GM19467 (cell line): ENCODE measurements around the gene SLC28A1.
"Not testable (repeated sequence)": the region's sequence is repeated elsewhere in the genome, so short reads cannot be mapped to it uniquely, and the experiment has no call there.

ENCODE experiments used
- ATAC-seq: cut with Tn5 transposase; IDR thresholded peaks from one replicate; pipeline ENCODE4 v1.9.1; 2021; ENCODE audit warnings: mild to moderate bottlenecking, moderate library complexity; ENCODE audit not compliant: unreplicated experiment

SLC28A1 gene

DNA sequence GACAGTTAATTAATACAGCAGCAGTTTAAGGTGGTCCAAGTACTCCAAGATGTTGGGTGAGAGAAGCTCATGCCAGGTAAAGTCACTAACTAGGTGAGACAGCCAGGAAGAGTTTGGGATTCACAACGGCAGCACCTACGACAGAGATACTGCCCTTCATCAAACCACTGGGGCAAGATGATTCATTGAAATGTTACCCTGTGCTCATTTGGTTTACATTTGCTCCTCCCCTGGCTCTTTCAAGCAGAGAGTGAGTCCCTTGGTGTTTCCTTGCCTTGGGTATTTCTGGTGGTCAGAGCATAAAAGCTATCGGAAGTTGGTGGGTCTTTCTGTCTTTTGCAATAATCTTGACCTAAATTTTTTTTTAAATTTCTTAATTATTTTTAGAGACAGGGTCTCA, 77.2 kb downstream of the SLC28A1 start:
- no peak for ATAC-seq

DNA sequence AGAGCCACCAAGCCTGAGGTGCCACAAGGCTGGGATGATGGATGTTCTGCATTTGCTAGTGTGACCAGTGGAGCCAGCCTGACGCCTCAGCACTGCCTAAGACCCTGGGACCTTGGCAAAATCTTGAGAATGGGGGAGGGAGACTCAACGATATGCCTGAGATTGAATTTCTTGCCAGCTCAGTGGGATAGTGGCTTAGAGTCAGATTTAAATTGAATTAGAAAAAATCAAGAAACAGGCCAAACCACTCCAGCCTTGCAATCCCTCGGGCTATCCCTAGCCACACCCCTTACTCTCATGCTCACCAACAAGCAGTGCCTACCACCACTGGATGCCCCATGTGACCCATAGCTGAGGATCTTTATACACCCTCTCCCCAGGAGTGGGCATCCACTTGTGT, 78.5 kb downstream of the SLC28A1 start:
- no peak for ATAC-seq

- ATAC-seq, result no peak
These were observed 82.9 kb downstream of the SLC28A1 start for GRCh38 chr15:84967380-84967779.

- ATAC-seq, result no peak
These were observed 83.8 kb downstream of the SLC28A1 start for GRCh38 chr15:84968301-84968700.

GRCh38 chr15:84969257-84969656, 84.8 kb downstream of the SLC28A1 start:
- no peak for ATAC-seq

- ATAC-seq, result no peak
These were observed 86.4 kb downstream of the SLC28A1 start for GRCh38 chr15:84970843-84971242.

DNA sequence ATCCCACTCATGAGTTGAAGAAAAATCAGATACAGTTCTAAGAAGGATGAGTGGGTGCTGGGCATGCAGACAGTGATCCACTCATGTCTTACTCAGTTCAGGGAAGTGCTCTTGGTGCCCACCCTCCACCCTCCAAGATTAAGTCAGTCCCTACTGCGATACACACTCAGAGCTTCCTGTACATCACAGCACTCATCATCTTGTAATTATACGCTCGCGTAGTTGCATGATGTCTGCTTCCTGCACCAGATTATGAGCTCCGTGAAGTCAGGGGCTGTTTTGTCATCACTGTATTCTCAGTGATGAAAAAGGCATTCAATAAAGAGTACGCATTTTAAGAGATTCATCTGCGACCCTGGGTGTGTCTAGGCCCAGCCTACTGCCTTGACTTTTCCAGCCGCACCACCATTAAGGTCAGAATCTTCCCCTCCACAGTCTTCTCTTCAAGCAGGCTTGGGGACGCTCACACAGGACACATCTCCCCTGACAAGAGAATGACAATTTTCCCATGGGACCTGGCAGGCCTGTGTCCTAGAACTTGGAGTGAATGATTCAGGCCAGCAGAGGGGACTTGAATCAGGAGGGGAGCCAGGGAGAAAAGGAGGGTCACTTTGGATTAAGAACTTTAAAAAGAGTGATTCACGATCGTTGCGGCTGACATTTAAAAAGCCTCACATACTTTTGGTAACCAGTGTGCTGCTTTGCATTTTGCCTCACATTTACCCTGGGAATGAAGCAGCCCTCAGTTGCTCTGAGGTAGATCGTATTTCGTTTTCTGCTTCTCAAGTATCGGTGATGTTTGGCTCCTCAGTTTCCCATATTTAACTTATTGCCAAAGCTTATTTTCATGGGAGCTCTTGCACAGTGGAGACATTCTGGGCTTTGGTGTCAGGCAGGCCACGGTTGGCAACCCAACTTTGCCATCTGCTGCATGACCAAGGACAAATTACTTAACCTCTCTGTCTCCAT, 89.3 kb downstream of the SLC28A1 start:
- ATAC-seq, result no peak

GRCh38 chr15:84975871-84976351, 91.4 kb downstream of the SLC28A1 start:
- no peak for ATAC-seq

DNA sequence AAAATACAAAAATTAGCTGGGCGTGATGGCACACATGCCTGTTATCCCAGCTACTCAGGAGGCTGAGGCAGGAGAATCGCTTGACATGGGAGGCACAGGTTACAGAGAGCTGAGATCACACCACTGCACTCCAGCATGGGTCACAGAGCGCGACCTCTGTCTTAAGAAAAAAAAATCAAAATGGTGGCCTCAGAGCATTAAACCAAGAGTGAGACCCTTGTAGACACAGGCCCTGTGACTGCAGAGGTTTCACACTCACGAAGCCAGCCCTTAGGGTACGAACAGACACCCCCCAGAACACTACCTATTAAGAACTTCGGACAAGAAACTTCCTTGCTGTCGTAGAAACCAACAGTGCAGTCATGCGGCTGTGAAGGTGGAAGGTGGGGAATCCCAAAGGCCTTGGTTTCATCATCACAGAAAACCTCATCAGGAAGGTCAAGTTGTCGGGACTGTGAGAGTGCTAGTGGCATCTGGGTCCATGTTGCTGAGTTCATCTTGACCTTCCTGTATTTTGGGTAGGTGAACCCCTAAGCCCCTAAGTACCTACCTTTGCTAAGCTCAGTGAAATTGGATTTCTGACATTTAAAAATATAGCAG, 92.4 kb downstream of the SLC28A1 start:
- ATAC-seq, result no peak

DNA sequence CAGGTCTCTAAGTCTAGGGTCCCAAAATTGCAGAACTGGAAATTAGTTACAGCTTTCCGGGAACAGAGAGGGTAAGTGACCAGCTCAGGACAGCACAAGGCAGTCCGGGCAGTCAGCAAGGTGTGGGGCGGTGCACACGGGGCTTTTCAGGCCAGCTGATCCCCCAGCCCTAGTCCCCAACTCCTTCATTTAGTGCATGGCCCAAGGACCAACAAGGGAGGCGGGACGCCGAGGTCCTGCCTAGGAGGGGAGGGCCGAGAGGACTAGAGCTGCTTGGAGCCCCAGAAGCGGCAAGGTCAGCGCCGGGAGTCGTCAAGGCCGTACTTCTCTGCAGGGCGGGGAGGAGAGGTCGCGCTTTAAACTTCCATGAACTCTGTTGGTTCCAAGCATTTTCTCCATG, 95.2 kb downstream of the SLC28A1 start:
- ATAC-seq, result no peak

GRCh38 chr15:84980196-84981053, 96.0 kb downstream of the SLC28A1 start:
- ATAC-seq, result peak; percentile 52

- peak; percentile 55 for ATAC-seq
These were observed 96.7 kb downstream of the SLC28A1 start for GRCh38 chr15:84981054-84981710.

GRCh38 chr15:84981711-84982300, 97.3 kb downstream of the SLC28A1 start, which contains the start of gene PDE8A:
TSS of gene PDE8A (plus strand) at chr15:84981856. CDS start at chr15:84982163, 307 bp downstream.
- peak; percentile 20 for ATAC-seq

- ATAC-seq, result no peak
These were observed 97.9 kb downstream of the SLC28A1 start for GRCh38 chr15:84982301-84982920.

DNA sequence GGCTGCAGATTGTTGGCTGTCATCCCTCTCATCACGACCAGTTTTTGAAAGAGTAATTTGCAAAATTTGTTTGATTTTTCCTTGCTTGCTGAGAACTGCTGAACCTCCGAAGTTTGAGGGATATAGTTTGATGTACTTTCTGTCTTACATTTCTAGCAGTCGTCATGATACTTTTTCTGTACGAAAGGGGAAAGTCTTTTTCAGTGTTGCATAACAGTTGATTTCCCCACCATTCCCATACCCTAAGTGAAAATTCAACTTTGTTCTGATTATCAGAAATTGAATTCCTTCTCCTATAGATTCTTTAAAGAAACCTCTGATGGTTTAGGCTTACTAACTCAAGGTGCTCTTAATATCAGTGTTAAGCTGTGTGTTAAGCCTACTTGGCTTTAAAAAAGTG, 98.8 kb downstream of the SLC28A1 start:
- no peak for ATAC-seq

GRCh38 chr15:84983711-84984110, 99.2 kb downstream of the SLC28A1 start:
- ATAC-seq, result no peak

DNA sequence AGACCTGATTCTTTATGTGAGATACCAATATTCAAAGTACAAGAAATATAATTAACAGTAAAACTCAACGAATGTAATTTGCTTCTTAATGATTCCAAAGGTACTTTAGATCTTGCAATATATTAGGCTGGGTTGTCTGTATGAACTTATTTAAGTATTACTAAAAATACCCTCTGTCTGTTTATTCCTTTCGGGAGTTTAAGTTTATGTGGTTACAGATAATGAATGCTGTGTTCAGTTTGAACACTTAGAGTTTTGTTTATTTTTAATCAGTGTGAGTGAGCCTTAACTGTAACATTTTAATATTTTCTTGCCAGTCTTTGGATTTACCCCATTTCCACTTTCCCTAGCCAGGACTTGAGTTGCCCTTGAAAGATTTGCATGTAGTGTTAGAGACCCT, 100.7 kb downstream of the SLC28A1 start:
- ATAC-seq, result no peak

DNA sequence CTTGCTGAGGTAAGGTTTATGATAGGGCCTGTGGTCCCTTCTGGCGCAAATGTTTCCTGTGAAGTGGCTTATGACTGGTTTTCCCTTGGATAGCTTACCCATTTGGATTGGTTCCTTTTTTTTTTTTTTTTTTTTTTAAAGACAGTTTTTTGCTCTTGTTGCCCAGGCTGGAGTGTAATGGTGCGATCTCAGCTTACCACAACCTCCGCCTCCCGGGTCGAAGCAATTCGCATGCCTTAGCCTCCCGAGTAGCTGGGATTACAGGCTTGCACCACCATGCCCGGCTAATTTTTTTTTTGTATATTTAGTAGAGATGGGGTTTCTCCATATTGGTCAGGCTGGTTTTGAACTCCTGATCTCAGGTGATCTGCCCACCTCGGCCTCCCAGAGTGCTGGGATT, 102.9 kb downstream of the SLC28A1 start:
- not testable (repeated sequence) for ATAC-seq

DNA sequence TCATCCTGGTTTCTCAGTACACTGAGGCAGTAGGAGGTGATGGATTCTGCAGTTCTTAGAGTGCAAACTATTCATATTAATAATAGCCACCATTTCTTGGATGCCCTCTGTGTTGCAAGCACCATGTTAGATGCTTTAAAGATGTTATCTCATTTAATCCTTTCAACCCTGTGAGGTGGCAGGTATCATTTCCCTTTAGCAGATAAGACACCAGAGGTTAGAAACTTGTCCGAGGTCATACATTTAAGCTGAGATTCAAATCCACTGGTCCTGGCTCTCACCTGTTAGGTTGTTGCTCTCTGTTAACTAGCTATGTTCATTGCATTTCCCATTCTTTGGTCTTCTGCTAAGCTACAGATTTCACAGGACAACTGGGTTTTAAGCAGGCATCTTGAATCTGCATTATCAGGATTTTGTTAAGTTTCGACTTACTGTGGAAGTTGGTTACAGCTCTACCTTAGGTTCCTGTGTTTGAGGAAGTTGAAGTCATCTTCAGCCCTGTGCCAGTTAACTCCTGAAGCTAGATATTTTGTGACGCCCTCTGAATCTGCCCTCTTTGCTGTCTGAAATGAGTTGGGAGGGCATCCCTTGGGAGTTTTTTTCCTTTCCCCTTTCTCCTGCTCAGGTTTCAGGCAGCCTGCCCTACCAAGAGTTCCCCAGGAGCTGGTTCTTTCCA, 103.6 kb downstream of the SLC28A1 start:
- ATAC-seq, result no peak
